Heart left ventricle (tissue), 16 donors: ENCODE data around the gene VAT1L. TPM values are rescaled to one million over a fixed set of nuclear protein-coding genes. Genes with fewer than 3 reads are reported as not detected.

Source experiments
- ATAC-seq, 4 donors: fragments of 200-7000 bp; cut with Tn5 transposase; one replicate each; pipeline ENCODE4 v1.9.1; 2020 to 2022; ENCODE audit warnings: moderate library complexity in 4 of 4, mild to moderate bottlenecking in 3 of 4, moderate number of reproducible peaks in 1 of 4
- DNase-seq, 5 donors: peaks; one replicate each; pipeline ENCODE4 v3.0.0-alpha.2; 2020
- H3K27ac ChIP-seq, 12 donors: fragments of 200-600 bp; sonication (generic) in 4 of 12; one replicate each; pipeline versions ENCODE4 v1.5.0 to v1.8.0; 2016 to 2022; ENCODE audit warnings: mild to moderate bottlenecking in 2 of 12
- H3K27me3 ChIP-seq, 9 donors: fragments of 200-600 bp; sonication (generic) in 2 of 9; one replicate each; pipeline versions ENCODE4 v1.5.1 to v1.8.0; 2016 to 2022; ENCODE audit warnings: mild to moderate bottlenecking in 3 of 9
- H3K36me3 ChIP-seq, 9 donors: fragments of 200-600 bp; sonication (generic) in 2 of 9; one replicate each; pipeline versions ENCODE4 v1.5.0 to v1.8.0; 2018 to 2022; ENCODE audit warnings: mild to moderate bottlenecking in 2 of 9
- H3K4me1 ChIP-seq, 12 donors: fragments of 200-600 bp; sonication (generic) in 4 of 12; one replicate each; pipeline versions ENCODE4 v1.5.0 to v1.8.0; 2016 to 2022; ENCODE audit warnings: mild to moderate bottlenecking in 3 of 12
- H3K4me3 ChIP-seq, 12 donors: fragments of 200-600 bp; sonication (generic) in 4 of 12; one replicate each; pipeline versions ENCODE4 v1.5.0 to v1.8.0; 2017 to 2022; ENCODE audit warnings: mild to moderate bottlenecking in 9 of 12, moderate library complexity in 4 of 12
- H3K9me3 ChIP-seq, 12 donors: fragments of 200-600 bp; sonication (generic) in 4 of 12; one replicate each; pipeline versions ENCODE4 v1.5.0 to v1.8.0; 2016 to 2022; ENCODE audit warnings: mild to moderate bottlenecking in 1 of 12
- CTCF ChIP-seq, 12 donors: fragments of 200-600 bp; sonication (generic) in 4 of 12; IDR thresholded peaks; one replicate each; pipeline versions ENCODE4 v1.5.0 to v1.8.0; 2018 to 2022; ENCODE audit warnings: antibody characterized with exemption in 12 of 12, mild to moderate bottlenecking in 5 of 12
- POLR2A ChIP-seq, 2 donors: fragments of 450-650 bp; IDR thresholded peaks; one replicate each; pipeline ENCODE4 v1.6.1; 2017; ENCODE audit warnings: antibody characterized with exemption in 2 of 2, mild to moderate bottlenecking in 2 of 2, moderate library complexity in 2 of 2
- whole genome bisulfite sequencing, 4 donors: extraction: QIAGEN DNeasy Blood & Tissue Kit in 2 of 4; methylation state at CpG; one replicate each; pipeline versions ENCODE4 v1.1.5 to v1.1.7; 2013 to 2018; 5-methylcytosine and 5-hydroxymethylcytosine counted together
- intact Hi-C, 10 donors: fragments of 100-400 bp; cut with DNase I; formaldehyde crosslinking; loops; one replicate each; pipeline versions ENCODE4 v1.11.1 to v1.14.2; 2022
- polyA plus RNA-seq, 2 donors: library from polyadenylated mRNA; stranded (reverse); fragments of 200-250 nt; gene quantifications; one replicate each; pipeline ENCODE4 v1.2.3, GENCODE V29; 2013
- total RNA-seq, 9 donors: library from RNA; depleted of rRNA in 2 of 9; stranded (reverse); fragments of >200 nt in 2 of 9; fragmentation: NEBNext Ultra II Directional in 3 of 9; extraction: Animal tissue kit (Norgen Biotek cat#: 25700) in 3 of 9; gene quantifications; one replicate each; pipeline versions ENCODE4 v1.1.0 to v1.2.4, GENCODE V29; 2016 to 2023
- donor health status: ischemic (EF 13 %, LVEDD 7.1; RV severe dilation, severe dysfunction).
- donor health status: healthy with polysubstance abuse.
- donor health status: DM: no; HTN: yes; CAD: no.
- donor health status: DM: no; HTN: no; CAD: no.
- donor health status: ischemic (EF 25% LVEDD 6.9; RV normal size, moderate dysfunction).
- donor health status: ischemic (EF 25% LVEDD 5.7; RV mildly dilated, moderate dysfunction).
- donor health status: healthy.
- donor health status: DM: yes; HTN: yes; CAD: no.
- donor health status: ischemic (EF 35%, LVEDD 5.7; RV mildly dilated, moderate dysfunction).
- donor health status: nonischemic (EF 11% LVEDD 7.7; RV severe dilation, severe dysfunction).
- donor health status: DM: yes; HTN: yes; CAD: no.
- donor health status: PGD.
- donor health status: ischemic (EF 29% LVEDD 5.4; RV normal size, mild dysfunction).
- donor health status: nonischemic (EF 23%, LVEDD 6.1; RV moderate dilation, normal function).

The VAT1L gene
- total and polyA plus RNA-seq, 11 donors, result 0.32 to 57.5 (median 11.0) TPM

DNA sequence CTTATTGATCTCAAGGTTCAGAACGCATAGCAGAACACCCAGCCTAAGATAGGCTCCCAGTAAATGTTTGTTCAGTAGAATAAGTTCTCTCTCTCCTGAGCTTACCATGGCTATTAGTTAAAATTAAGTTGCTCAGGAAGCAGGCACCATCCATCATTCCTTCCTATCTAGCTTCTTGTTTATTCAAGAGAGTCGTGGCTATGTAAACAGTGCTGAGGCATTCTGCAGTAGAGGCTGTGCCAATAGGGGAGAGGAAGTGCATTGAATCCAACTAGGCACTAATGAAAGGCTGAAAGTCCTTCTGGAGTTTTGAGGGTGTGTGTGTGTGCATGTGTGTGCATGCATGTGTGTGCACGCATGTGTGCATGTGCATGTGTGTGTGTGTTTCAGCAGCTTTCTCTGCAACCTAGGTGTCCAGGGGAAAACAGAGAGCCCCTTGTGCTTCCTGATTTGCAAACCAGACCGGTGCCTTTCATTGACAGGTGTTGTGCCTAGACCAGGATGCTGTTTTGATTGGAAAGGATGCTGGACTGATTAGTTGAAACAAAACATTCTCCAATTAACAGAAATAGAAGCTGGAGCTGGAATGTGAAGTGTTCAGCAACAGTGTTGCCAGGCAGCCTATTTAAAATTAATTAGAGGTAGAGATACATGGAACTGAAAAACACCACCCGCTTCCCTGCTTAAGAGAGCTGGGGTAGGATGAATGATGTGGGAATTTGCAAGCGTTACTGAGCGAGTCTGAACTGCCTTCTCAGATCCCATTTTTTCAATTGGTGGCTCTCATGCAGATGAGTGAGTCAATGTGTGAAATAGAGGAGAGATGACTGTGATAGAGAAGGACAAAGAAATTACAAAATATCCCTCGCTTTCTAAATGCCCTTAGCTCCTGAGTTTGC lies 130.7 kb downstream of the VAT1L start:
- intact Hi-C loops, result no loop called here
- peaks cover 0 to 38% (median 4%) of the 10 kb centered on the region in 12 donors for H3K4me1 ChIP-seq
- no peak overlapping the region for H3K4me3 ChIP-seq
- no peaks in the 10 kb centered on the region for H3K9me3 ChIP-seq
- no peak overlapping the region for H3K27ac ChIP-seq
- ATAC-seq (peak in 3 of 4 donors; percentile 19 to 53 (median 47)), DNase-seq (no peak)
- no peaks in the 10 kb centered on the region for H3K36me3 ChIP-seq
- TF ChIP-seq CTCF (IDR thresholded peaks at IDR 0.05) (no peak), POLR2A (IDR thresholded peaks at IDR 0.05) (no peak)
- no peaks in the 10 kb centered on the region for H3K27me3 ChIP-seq
- WGBS, 4 donors, result 38 to 55% (median 40%) methylated on average over 8 of the region's 8 CpGs

GRCh38 chr16:77919761-77920415 lies 131.5 kb downstream of the VAT1L start:
- DNase-seq (no peak), ATAC-seq (peak in 1 of 4 donors; percentile 29)
- intact Hi-C loops, result loop anchor here in 1 of 10 donors (5.0 kb wide), 1 partner anchor 58 kb away; no protein-coding TSS in a partner anchor
- no peaks in the 10 kb centered on the region for H3K9me3 ChIP-seq
- no peaks in the 10 kb centered on the region for H3K36me3 ChIP-seq
- 61 to 76% (median 67%) methylated on average over 8 of the region's 8 CpGs for WGBS, 4 donors
- no peak overlapping the region for H3K27ac ChIP-seq
- H3K4me1 ChIP-seq, result peaks cover 0 to 38% (median 4%) of the 10 kb centered on the region in 12 donors
- no peaks in the 10 kb centered on the region for H3K27me3 ChIP-seq
- no peak overlapping the region for H3K4me3 ChIP-seq
- TF ChIP-seq POLR2A (IDR thresholded peaks at IDR 0.05) (no peak), CTCF (IDR thresholded peaks at IDR 0.05) (no peak)

DNA sequence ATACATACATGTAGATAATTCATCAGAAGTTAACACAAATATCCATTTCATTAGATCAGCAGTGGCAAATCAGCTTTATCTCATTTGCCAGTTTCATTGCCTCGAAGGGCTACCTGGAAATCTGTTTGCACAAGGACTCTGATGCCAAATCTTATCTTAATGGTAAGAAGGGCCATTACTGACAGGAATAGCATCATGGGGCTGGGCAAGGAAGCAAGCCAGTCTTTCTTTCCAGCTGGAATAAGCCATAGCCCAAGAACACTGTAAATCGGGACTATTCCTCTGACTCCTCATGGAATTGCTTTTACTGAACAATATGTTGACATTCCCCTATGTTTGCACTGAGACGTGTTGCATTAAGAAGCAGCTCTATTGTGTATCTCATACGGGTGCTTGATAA lies 132.6 kb downstream of the VAT1L start:
- DNase-seq, result no peak
- WGBS, 4 donors, result 25 to 43% (median 35%) methylated on average over 4 of the region's 4 CpGs
- peaks cover 0 to 38% (median 4%) of the 10 kb centered on the region in 12 donors for H3K4me1 ChIP-seq

More for the DNA sequence above, 132.6 kb downstream of the VAT1L start:
- H3K27me3 ChIP-seq, result no peaks in the 10 kb centered on the region
- peak in 1 of 4 donors; percentile 47 for ATAC-seq
- H3K27ac ChIP-seq, result no peak overlapping the region
- no peaks in the 10 kb centered on the region for H3K9me3 ChIP-seq
- no peaks in the 10 kb centered on the region for H3K36me3 ChIP-seq
- intact Hi-C loops, result loop anchor here in 1 of 10 donors (5.0 kb wide), 1 partner anchor 59 kb away; no protein-coding TSS in a partner anchor
- no peak for TF ChIP-seq POLR2A (IDR thresholded peaks at IDR 0.05)
- no peak for TF ChIP-seq CTCF (IDR thresholded peaks at IDR 0.05)
- no peak overlapping the region for H3K4me3 ChIP-seq
